Endometrium (tissue), 2 donors: ENCODE data around the gene USP47.

ENCODE experiments used
- FAIRE-seq: peaks from 2 replicates; lab custom pipeline; 2012; peaks lifted over from hg19 to GRCh38; lab: Jason Lieb, UNC
- donor health status: control.
- donor health status: control.

USP47 gene

GRCh38 chr11:11942668-11943067, 100.9 kb downstream of the USP47 start:
- no peak for FAIRE-seq

GRCh38 chr11:11944444-11944843, 102.7 kb downstream of the USP47 start:
- FAIRE-seq = no peak

- FAIRE-seq = peak; percentile 4
These were observed 104.4 kb downstream of the USP47 start for GRCh38 chr11:11946180-11946579.

GRCh38 chr11:11946878-11947277, 105.1 kb downstream of the USP47 start:
- no peak for FAIRE-seq

- FAIRE-seq = no peak
These were observed 106.1 kb downstream of the USP47 start for GRCh38 chr11:11947825-11948224.

- no peak for FAIRE-seq
These were observed 106.6 kb downstream of the USP47 start for GRCh38 chr11:11948242-11948947.

- no peak for FAIRE-seq
These were observed 107.7 kb downstream of the USP47 start for GRCh38 chr11:11949482-11949881.

- FAIRE-seq = no peak
These were observed 110.3 kb downstream of the USP47 start for GRCh38 chr11:11952036-11952435.

GRCh38 chr11:11956006-11956405, 114.2 kb downstream of the USP47 start:
- FAIRE-seq = no peak

- FAIRE-seq = no peak
These were observed 116.8 kb downstream of the USP47 start for GRCh38 chr11:11958403-11959231.

GRCh38 chr11:11959601-11960000, 117.8 kb downstream of the USP47 start:
- FAIRE-seq = no peak

GRCh38 chr11:11960687-11961086, 118.9 kb downstream of the USP47 start:
- FAIRE-seq = no peak

GRCh38 chr11:11961399-11962028, 119.7 kb downstream of the USP47 start:
- no peak for FAIRE-seq

- FAIRE-seq = no peak
These were observed 121.3 kb downstream of the USP47 start for GRCh38 chr11:11963067-11963466.

- FAIRE-seq = no peak
These were observed 122.3 kb downstream of the USP47 start for GRCh38 chr11:11963842-11964773.

GRCh38 chr11:11964774-11965150, 123.0 kb downstream of the USP47 start:
- FAIRE-seq = no peak

- no peak for FAIRE-seq
These were observed 123.4 kb downstream of the USP47 start for GRCh38 chr11:11965192-11965591.

- no peak for FAIRE-seq
These were observed 124.0 kb downstream of the USP47 start for GRCh38 chr11:11965656-11966353.

- no peak for FAIRE-seq
These were observed 124.6 kb downstream of the USP47 start for GRCh38 chr11:11966354-11966741.

GRCh38 chr11:11966826-11967668, 125.3 kb downstream of the USP47 start:
- FAIRE-seq = no peak
